HepG2 (cell line): ENCODE results near the gene MAP3K3. TPM values are rescaled to one million over a fixed set of nuclear protein-coding genes. Genes with fewer than 3 reads are reported as not detected.

Source experiments
- JUND ChIP-seq: sonication (generic); formaldehyde crosslinking; IDR thresholded peaks from 2 replicates; pipeline ENCODE4 v1.8.0; 2022; ENCODE audit warnings: mild to moderate bottlenecking, missing genetic modification reagents
- KAT8 ChIP-seq: IDR thresholded peaks from 2 replicates; pipeline ENCODE4 v1.6.1; 2016; ENCODE audit warnings: missing genetic modification reagents, missing compliant biosample characterization
- NR2C2 ChIP-seq: sonication (generic); formaldehyde crosslinking; IDR thresholded peaks from 2 replicates; pipeline ENCODE4 v1.4.0; 2020; ENCODE audit warnings: missing genetic modification reagents, mild to moderate bottlenecking, moderate library complexity, borderline replicate concordance
- SRSF9 ChIP-seq: fragments of 200-400 bp; formaldehyde crosslinking; IDR thresholded peaks from 2 replicates; pipeline ENCODE4 v1.6.1; 2018; ENCODE audit warnings: borderline replicate concordance, mild to moderate bottlenecking, low read depth, low read length; ENCODE audit not compliant: insufficient read depth, poor library complexity, severe bottlenecking
- ZFAT ChIP-seq: sonication (generic); formaldehyde crosslinking; conservative IDR thresholded peaks from 2 replicates; pipeline ENCODE4 v1.8.1; 2023; ENCODE audit warnings: missing genetic modification reagents, inconsistent platforms
- ZNF136 ChIP-seq: sonication (generic); formaldehyde crosslinking; IDR thresholded peaks from 2 replicates; pipeline ENCODE4 v1.8.1; 2022; ENCODE audit warnings: low read depth, mild to moderate bottlenecking, moderate library complexity, missing genetic modification reagents
- ZNF558 ChIP-seq: sonication (generic); formaldehyde crosslinking; IDR thresholded peaks from 2 replicates; pipeline ENCODE4 v1.9.0; 2022; ENCODE audit warnings: mild to moderate bottlenecking, missing genetic modification reagents, borderline replicate concordance
- ZNF891 ChIP-seq: sonication (generic); formaldehyde crosslinking; IDR thresholded peaks from 2 replicates; pipeline ENCODE4 v1.5.0; 2020; ENCODE audit warnings: mild to moderate bottlenecking, missing genetic modification reagents
- polyA plus RNA-seq, 8 experiments: library from polyadenylated mRNA; depleted of rRNA in 3 of 8; stranded (reverse) in 7 of 8; unstranded in 1 of 8; fragments of >200 nt; fragmentation: Illumina TruSeq in 4 of 8; extraction: Trizol in 4 of 8; gene quantifications; 2 replicates each; pipeline versions ENCODE4 v1.2.1 to v1.2.3, GENCODE V29; 2011 to 2016; ENCODE audit warnings: low read depth in 4 of 8, missing spikeins in 1 of 8, mixed read lengths in 1 of 8; ENCODE audit not compliant: insufficient read depth in 1 of 8
- total RNA-seq, 5 experiments: library from RNA; depleted of rRNA; stranded (reverse); fragments of >200 nt; fragmentation: Illumina TruSeq; extraction: Trizol; gene quantifications; 2 replicates each; pipeline ENCODE4 v1.2.3, GENCODE V29; 2016; ENCODE audit warnings: low read depth in 1 of 5
- TF ChIP-seq, protein P1 (sequence below): sonication (generic); formaldehyde crosslinking; IDR thresholded peaks from 2 replicates; pipeline ENCODE4 v1.4.0; 2020; ENCODE audit warnings: missing genetic modification reagents, mild to moderate bottlenecking, borderline replicate concordance
- TF ChIP-seq, protein P2 (sequence below): sonication (generic); formaldehyde crosslinking; IDR thresholded peaks from 2 replicates; pipeline ENCODE4 v1.5.1; 2020; ENCODE audit warnings: missing genetic modification reagents, mild to moderate bottlenecking, borderline replicate concordance
- TF ChIP-seq, protein P3 (sequence below): sonication (generic); formaldehyde crosslinking; IDR thresholded peaks from 2 replicates; pipeline ENCODE4 v1.5.1; 2020; ENCODE audit warnings: mild to moderate bottlenecking, missing genetic modification reagents, moderate library complexity
- TF ChIP-seq, protein P4 (sequence below): sonication (generic); formaldehyde crosslinking; IDR thresholded peaks from 2 replicates; pipeline ENCODE4 v1.4.0; 2020; ENCODE audit warnings: missing genetic modification reagents, borderline replicate concordance
- TF ChIP-seq, protein P5 (sequence below): sonication (generic); formaldehyde crosslinking; IDR thresholded peaks from 2 replicates; pipeline ENCODE4 v1.9.0; 2021; ENCODE audit warnings: missing genetic modification reagents, borderline replicate concordance
- TF ChIP-seq, protein P6 (sequence below): sonication (generic); formaldehyde crosslinking; IDR thresholded peaks from 2 replicates; pipeline ENCODE4 v1.8.1; 2023; ENCODE audit warnings: missing genetic modification reagents, inconsistent platforms, borderline replicate concordance

MAP3K3 gene
- total and polyA plus RNA-seq, 2 of the 13 experiments (the other 11 are each of a cell fraction or from before 2014, with no cell fraction given), result 17.7 to 21.8 TPM

DNA sequence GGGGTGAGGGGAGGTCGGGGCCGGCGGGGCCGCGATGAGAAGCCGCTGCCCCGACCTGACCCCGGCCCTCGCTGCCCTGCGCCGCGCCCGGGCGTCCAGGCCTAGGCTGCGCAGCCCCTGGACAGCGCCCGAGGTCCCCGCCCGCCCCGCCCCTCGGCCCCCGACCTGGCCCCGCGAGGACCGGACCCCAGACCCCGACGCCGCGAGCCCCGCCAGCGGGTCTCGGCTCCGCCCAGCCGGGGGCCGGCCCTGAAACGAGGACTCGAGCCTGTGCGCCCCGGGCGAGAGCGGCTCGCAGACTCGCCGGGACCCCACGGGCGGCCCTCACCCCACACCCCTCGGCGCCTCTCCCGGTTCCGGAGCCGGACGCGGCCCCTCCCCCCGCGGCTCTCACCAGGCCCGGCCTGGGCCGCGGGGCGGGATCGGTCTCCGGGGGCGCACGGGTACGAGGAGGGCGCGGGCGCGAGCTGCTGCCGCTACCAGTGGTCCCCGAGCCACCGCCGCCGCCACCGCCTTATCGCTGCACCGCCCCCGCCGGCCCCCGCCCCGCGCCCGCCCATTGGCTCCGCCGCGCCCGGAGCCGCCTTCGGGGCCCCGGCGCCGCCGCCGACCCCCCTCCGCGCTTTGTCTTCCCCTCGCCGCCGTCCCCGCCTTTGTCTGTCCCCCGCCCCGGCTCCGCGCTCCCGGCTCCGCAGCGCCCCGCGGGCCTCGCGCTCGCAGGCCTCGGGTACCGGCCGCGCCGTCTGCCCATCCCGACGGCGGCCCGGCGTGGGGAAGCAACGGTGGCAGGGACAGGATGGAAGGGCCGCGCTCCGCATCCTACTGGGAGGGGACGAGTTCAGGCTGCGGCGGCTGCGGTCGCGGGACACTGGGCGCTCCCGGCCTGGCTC lies 77.7 kb downstream of the MAP3K3 start, which contains the start of gene LIMD2 (continued):
- TF ChIP-seq, protein P1, sequence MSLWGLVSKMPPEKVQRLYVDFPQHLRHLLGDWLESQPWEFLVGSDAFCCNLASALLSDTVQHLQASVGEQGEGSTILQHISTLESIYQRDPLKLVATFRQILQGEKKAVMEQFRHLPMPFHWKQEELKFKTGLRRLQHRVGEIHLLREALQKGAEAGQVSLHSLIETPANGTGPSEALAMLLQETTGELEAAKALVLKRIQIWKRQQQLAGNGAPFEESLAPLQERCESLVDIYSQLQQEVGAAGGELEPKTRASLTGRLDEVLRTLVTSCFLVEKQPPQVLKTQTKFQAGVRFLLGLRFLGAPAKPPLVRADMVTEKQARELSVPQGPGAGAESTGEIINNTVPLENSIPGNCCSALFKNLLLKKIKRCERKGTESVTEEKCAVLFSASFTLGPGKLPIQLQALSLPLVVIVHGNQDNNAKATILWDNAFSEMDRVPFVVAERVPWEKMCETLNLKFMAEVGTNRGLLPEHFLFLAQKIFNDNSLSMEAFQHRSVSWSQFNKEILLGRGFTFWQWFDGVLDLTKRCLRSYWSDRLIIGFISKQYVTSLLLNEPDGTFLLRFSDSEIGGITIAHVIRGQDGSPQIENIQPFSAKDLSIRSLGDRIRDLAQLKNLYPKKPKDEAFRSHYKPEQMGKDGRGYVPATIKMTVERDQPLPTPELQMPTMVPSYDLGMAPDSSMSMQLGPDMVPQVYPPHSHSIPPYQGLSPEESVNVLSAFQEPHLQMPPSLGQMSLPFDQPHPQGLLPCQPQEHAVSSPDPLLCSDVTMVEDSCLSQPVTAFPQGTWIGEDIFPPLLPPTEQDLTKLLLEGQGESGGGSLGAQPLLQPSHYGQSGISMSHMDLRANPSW, result no peak
- TF ChIP-seq SRSF9 (no peak), ZNF558 (CRISPR knock-in tag) (0 out of 2 replicates have a peak, but pooled peaks have one; percentile 33), ZNF136 (CRISPR knock-in tag) (no peak), NR2C2 (CRISPR knock-in tag) (peak; percentile 28; the same call in 1 of the 2 replicates), KAT8 (CRISPR knock-in tag) (no peak), ZFAT (no peak), JUND (CRISPR knock-in tag) (no peak), ZNF891 (CRISPR knock-in tag) (no peak)
- TF ChIP-seq, protein P2, sequence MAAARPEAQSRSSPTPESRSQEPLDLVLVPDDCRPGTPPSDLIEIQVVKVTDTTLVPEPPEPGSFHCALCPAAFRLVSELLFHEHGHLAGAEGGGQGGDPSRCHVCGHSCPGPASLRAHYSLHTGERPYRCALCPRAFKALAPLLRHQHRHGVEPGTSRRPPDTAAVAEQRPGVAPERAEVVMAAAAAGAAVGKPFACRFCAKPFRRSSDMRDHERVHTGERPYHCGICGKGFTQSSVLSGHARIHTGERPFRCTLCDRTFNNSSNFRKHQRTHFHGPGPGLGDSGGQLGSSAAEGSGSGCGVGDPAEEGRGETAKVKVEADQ (CRISPR knock-in tag), result peak; percentile 39; the same call in 1 of the 2 replicates
- TF ChIP-seq, protein P3, sequence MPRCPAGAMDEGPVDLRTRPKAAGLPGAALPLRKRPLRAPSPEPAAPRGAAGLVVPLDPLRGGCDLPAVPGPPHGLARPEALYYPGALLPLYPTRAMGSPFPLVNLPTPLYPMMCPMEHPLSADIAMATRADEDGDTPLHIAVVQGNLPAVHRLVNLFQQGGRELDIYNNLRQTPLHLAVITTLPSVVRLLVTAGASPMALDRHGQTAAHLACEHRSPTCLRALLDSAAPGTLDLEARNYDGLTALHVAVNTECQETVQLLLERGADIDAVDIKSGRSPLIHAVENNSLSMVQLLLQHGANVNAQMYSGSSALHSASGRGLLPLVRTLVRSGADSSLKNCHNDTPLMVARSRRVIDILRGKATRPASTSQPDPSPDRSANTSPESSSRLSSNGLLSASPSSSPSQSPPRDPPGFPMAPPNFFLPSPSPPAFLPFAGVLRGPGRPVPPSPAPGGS (CRISPR knock-in tag), result peak; percentile 49; the same call in 1 of the 2 replicates
- TF ChIP-seq, protein P4, sequence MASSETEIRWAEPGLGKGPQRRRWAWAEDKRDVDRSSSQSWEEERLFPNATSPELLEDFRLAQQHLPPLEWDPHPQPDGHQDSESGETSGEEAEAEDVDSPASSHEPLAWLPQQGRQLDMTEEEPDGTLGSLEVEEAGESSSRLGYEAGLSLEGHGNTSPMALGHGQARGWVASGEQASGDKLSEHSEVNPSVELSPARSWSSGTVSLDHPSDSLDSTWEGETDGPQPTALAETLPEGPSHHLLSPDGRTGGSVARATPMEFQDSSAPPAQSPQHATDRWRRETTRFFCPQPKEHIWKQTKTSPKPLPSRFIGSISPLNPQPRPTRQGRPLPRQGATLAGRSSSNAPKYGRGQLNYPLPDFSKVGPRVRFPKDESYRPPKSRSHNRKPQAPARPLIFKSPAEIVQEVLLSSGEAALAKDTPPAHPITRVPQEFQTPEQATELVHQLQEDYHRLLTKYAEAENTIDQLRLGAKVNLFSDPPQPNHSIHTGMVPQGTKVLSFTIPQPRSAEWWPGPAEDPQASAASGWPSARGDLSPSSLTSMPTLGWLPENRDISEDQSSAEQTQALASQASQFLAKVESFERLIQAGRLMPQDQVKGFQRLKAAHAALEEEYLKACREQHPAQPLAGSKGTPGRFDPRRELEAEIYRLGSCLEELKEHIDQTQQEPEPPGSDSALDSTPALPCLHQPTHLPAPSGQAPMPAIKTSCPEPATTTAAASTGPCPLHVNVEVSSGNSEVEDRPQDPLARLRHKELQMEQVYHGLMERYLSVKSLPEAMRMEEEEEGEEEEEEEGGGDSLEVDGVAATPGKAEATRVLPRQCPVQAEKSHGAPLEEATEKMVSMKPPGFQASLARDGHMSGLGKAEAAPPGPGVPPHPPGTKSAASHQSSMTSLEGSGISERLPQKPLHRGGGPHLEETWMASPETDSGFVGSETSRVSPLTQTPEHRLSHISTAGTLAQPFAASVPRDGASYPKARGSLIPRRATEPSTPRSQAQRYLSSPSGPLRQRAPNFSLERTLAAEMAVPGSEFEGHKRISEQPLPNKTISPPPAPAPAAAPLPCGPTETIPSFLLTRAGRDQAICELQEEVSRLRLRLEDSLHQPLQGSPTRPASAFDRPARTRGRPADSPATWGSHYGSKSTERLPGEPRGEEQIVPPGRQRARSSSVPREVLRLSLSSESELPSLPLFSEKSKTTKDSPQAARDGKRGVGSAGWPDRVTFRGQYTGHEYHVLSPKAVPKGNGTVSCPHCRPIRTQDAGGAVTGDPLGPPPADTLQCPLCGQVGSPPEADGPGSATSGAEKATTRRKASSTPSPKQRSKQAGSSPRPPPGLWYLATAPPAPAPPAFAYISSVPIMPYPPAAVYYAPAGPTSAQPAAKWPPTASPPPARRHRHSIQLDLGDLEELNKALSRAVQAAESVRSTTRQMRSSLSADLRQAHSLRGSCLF (CRISPR knock-in tag), result no peak
- TF ChIP-seq, protein P5, sequence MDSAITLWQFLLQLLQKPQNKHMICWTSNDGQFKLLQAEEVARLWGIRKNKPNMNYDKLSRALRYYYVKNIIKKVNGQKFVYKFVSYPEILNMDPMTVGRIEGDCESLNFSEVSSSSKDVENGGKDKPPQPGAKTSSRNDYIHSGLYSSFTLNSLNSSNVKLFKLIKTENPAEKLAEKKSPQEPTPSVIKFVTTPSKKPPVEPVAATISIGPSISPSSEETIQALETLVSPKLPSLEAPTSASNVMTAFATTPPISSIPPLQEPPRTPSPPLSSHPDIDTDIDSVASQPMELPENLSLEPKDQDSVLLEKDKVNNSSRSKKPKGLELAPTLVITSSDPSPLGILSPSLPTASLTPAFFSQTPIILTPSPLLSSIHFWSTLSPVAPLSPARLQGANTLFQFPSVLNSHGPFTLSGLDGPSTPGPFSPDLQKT (CRISPR knock-in tag), result no peak
- TF ChIP-seq, protein P6, sequence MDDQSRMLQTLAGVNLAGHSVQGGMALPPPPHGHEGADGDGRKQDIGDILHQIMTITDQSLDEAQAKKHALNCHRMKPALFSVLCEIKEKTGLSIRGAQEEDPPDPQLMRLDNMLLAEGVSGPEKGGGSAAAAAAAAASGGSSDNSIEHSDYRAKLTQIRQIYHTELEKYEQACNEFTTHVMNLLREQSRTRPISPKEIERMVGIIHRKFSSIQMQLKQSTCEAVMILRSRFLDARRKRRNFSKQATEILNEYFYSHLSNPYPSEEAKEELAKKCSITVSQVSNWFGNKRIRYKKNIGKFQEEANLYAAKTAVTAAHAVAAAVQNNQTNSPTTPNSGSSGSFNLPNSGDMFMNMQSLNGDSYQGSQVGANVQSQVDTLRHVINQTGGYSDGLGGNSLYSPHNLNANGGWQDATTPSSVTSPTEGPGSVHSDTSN (CRISPR knock-in tag), result no peak
